ENCODE data around the gene MYO15A.
A peak's percentile ranks its signal among the peaks of the same experiment; 100 is the strongest.

MYO15A gene

GRCh38 chr17:18176176-18176575 is 67.6 kb downstream of the MYO15A start:
- H3K36me3 ChIP-seq (ENCODE audit: control insufficient read depth, insufficient read depth, low read length), result no peaks in the 10 kb centered on the region
- H3K4me3 ChIP-seq (ENCODE audit: low read length), result no peak overlapping the region
- H3K27me3 ChIP-seq (ENCODE audit: control insufficient read depth, insufficient read depth, low read length), result no peaks in the 10 kb centered on the region
- H3K27ac ChIP-seq (ENCODE audit: low read length), result no peak overlapping the region
- H3K9me3 ChIP-seq (ENCODE audit: control insufficient read depth, insufficient read depth, low read length), result no peaks in the 10 kb centered on the region
- H3K4me1 ChIP-seq (ENCODE audit: control insufficient read depth, insufficient read depth, low read length), result no peaks in the 10 kb centered on the region; the same call in 1 of the 2 replicates
- no peak for DNase-seq (ENCODE audit: low read depth, low spot score)
- WGBS (ENCODE audit: insufficient coverage, insufficient read length), result no CpG with 5 or more reads among the region's 7 CpGs

DNA sequence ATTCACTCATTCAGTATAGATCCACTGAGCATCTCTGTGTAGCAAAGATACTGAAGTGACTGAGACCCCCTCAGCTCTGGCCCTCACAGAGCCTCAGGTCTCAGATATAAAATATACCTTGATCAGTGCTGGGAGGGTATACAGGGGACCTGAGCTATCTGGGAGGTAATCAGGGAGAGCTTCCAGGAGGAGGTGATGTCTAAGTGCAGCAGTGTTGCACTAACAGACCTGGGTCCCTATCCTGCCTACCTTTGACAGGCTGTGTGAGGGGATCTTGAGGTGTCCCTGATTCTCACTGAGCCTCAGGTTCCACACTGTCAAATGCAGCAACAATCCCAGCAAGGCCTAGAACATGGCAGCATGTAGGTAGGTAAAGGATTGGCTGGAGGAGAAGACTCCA is 68.6 kb downstream of the MYO15A start:
- no peak overlapping the region for H3K27ac ChIP-seq (ENCODE audit: low read length)
- H3K9me3 ChIP-seq (ENCODE audit: control insufficient read depth, insufficient read depth, low read length), result no peaks in the 10 kb centered on the region
- no peaks in the 10 kb centered on the region for H3K27me3 ChIP-seq (ENCODE audit: control insufficient read depth, insufficient read depth, low read length)
- no peaks in the 10 kb centered on the region for H3K4me1 ChIP-seq (ENCODE audit: control insufficient read depth, insufficient read depth, low read length)
- no peak overlapping the region for H3K4me3 ChIP-seq (ENCODE audit: low read length)
- no peak for DNase-seq (ENCODE audit: low read depth, low spot score)
- no peaks in the 10 kb centered on the region for H3K36me3 ChIP-seq (ENCODE audit: control insufficient read depth, insufficient read depth, low read length)

GRCh38 chr17:18177722-18178121 is 69.2 kb downstream of the MYO15A start:
- Histone ChIP-seq H3K9me3 (ENCODE audit: control insufficient read depth, insufficient read depth, low read length) (no peaks in the 10 kb centered on the region), H3K4me1 (ENCODE audit: control insufficient read depth, insufficient read depth, low read length) (no peaks in the 10 kb centered on the region), H3K27ac (ENCODE audit: low read length) (no peak overlapping the region), H3K4me3 (ENCODE audit: low read length) (no peak overlapping the region), H3K27me3 (ENCODE audit: control insufficient read depth, insufficient read depth, low read length) (no peaks in the 10 kb centered on the region), H3K36me3 (ENCODE audit: control insufficient read depth, insufficient read depth, low read length) (no peaks in the 10 kb centered on the region)
- WGBS (ENCODE audit: insufficient coverage, insufficient read length), result no CpG with 5 or more reads among the region's 8 CpGs
- DNase-seq (ENCODE audit: low read depth, low spot score), result no peak

DNA sequence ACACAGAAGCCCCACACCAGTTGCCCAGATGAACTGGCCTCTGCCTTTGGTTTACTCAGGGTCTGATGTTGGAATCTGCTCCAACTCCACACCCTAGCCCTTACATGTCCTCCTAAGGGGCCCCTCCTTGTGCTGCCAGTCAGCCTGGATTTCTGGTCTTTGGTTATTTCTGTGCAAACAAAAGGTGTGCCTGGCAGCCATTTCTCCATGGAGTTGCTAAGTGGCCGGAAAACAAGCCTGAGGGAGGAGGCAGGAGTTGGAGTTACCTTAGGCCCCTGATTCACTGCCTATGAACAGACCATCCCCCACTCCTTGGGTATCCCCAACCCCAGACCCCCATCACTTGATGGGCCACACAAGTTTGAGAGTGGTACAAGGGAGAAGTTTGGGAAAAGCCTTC is 70.6 kb downstream of the MYO15A start:
- Histone ChIP-seq H3K9me3 (ENCODE audit: control insufficient read depth, insufficient read depth, low read length) (no peaks in the 10 kb centered on the region), H3K4me1 (ENCODE audit: control insufficient read depth, insufficient read depth, low read length) (no peaks in the 10 kb centered on the region), H3K36me3 (ENCODE audit: control insufficient read depth, insufficient read depth, low read length) (no peaks in the 10 kb centered on the region), H3K4me3 (ENCODE audit: low read length) (no peak overlapping the region), H3K27ac (ENCODE audit: low read length) (no peak overlapping the region), H3K27me3 (ENCODE audit: control insufficient read depth, insufficient read depth, low read length) (no peaks in the 10 kb centered on the region)
- no CpG with 5 or more reads among the region's 1 CpG for WGBS (ENCODE audit: insufficient coverage, insufficient read length)
- DNase-seq (ENCODE audit: low read depth, low spot score), result no peak

GRCh38 chr17:18179804-18180203 is 71.2 kb downstream of the MYO15A start:
- Histone ChIP-seq H3K27me3 (ENCODE audit: control insufficient read depth, insufficient read depth, low read length) (no peaks in the 10 kb centered on the region), H3K4me3 (ENCODE audit: low read length) (no peak overlapping the region), H3K36me3 (ENCODE audit: control insufficient read depth, insufficient read depth, low read length) (no peaks in the 10 kb centered on the region), H3K9me3 (ENCODE audit: control insufficient read depth, insufficient read depth, low read length) (no peaks in the 10 kb centered on the region), H3K4me1 (ENCODE audit: control insufficient read depth, insufficient read depth, low read length) (no peaks in the 10 kb centered on the region), H3K27ac (ENCODE audit: low read length) (no peak overlapping the region)
- no peak for DNase-seq (ENCODE audit: low read depth, low spot score)
- WGBS (ENCODE audit: insufficient coverage, insufficient read length), result no CpG with 5 or more reads among the region's 7 CpGs

- DNase-seq (ENCODE audit: low read depth, low spot score), result no peak
- Histone ChIP-seq H3K36me3 (ENCODE audit: control insufficient read depth, insufficient read depth, low read length) (no peaks in the 10 kb centered on the region), H3K27me3 (ENCODE audit: control insufficient read depth, insufficient read depth, low read length) (no peaks in the 10 kb centered on the region), H3K9me3 (ENCODE audit: control insufficient read depth, insufficient read depth, low read length) (no peaks in the 10 kb centered on the region), H3K4me1 (ENCODE audit: control insufficient read depth, insufficient read depth, low read length) (peaks cover 4% of the 10 kb centered on the region), H3K27ac (ENCODE audit: low read length) (no peak overlapping the region), H3K4me3 (ENCODE audit: low read length) (no peak overlapping the region)
- no CpG with 5 or more reads among the region's 5 CpGs for WGBS (ENCODE audit: insufficient coverage, insufficient read length)
Measured at GRCh38 chr17:18181358-18181757, 72.8 kb downstream of the MYO15A start.

GRCh38 chr17:18182110-18182977 is 73.8 kb downstream of the MYO15A start:
- WGBS (ENCODE audit: insufficient coverage, insufficient read length), result no CpG with 5 or more reads among the region's 28 CpGs
- Histone ChIP-seq H3K27me3 (ENCODE audit: control insufficient read depth, insufficient read depth, low read length) (no peaks in the 10 kb centered on the region), H3K36me3 (ENCODE audit: control insufficient read depth, insufficient read depth, low read length) (no peaks in the 10 kb centered on the region; the same call in 1 of the 2 replicates), H3K9me3 (ENCODE audit: control insufficient read depth, insufficient read depth, low read length) (no peaks in the 10 kb centered on the region), H3K4me3 (ENCODE audit: low read length) (peak overlapping the region; percentile 62; the same call in 1 of the 2 replicates), H3K4me1 (ENCODE audit: control insufficient read depth, insufficient read depth, low read length) (peaks cover 4% of the 10 kb centered on the region), H3K27ac (ENCODE audit: low read length) (no peak overlapping the region)
- no peak for DNase-seq (ENCODE audit: low read depth, low spot score)

- Histone ChIP-seq H3K27ac (ENCODE audit: low read length) (no peak overlapping the region), H3K4me1 (ENCODE audit: control insufficient read depth, insufficient read depth, low read length) (peaks cover 6% of the 10 kb centered on the region), H3K9me3 (ENCODE audit: control insufficient read depth, insufficient read depth, low read length) (no peaks in the 10 kb centered on the region), H3K36me3 (ENCODE audit: control insufficient read depth, insufficient read depth, low read length) (no peaks in the 10 kb centered on the region; the same call in 1 of the 2 replicates), H3K4me3 (ENCODE audit: low read length) (peak overlapping the region; percentile 62; the same call in 1 of the 2 replicates), H3K27me3 (ENCODE audit: control insufficient read depth, insufficient read depth, low read length) (no peaks in the 10 kb centered on the region)
- no peak for DNase-seq (ENCODE audit: low read depth, low spot score)
- WGBS (ENCODE audit: insufficient coverage, insufficient read length), result no CpG with 5 or more reads among the region's 33 CpGs
Measured at GRCh38 chr17:18182978-18183333, 74.4 kb downstream of the MYO15A start.

DNA sequence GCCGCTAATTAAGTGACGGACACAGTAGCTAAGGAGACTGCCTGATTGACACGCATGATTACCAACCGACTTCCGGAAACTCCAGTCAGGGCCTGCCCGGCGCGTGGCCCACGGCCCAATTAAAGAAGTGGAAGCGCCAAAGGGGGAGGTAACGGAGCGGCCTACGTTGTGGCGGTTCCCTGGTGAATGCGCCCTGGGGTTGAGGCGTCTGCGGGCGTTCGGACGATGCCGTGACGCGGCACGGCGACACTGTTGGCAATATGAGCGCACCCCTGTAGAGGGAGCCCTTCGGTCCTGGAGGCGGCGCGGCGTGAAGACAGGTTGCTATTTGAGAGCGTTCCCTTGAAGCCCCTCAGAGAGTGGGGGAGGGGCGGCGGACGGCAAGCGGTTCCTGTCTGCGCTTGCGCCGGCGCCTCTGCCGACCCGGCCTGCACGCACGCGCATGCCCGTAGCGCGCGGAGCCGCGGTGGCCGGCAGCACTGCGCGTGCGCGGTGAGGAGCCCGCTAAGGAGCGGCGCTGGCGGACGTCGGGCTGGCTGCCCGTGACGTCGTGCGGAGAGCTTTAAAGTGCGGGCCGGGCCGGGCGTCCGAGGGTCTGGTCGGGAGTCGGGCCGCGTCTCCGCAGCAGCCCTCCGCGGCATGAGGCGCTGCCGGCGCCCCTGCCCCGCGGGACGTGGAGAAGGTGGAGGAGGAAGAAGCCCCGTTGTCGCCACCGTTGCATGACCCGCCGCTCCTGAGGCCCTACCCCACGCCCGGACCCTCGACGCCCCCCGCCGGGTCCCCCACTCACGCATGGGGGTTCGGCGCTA is 75.0 kb downstream of the MYO15A start, which contains the start of gene ALKBH5:
TSS of gene ALKBH5 (plus strand) at position 495 of the 809 bp plus-strand sequence. CDS start 416 bp downstream, outside the sequence.
- peaks cover 6% of the 10 kb centered on the region for H3K4me1 ChIP-seq (ENCODE audit: control insufficient read depth, insufficient read depth, low read length)
- no peaks in the 10 kb centered on the region for H3K27me3 ChIP-seq (ENCODE audit: control insufficient read depth, insufficient read depth, low read length)
- H3K36me3 ChIP-seq (ENCODE audit: control insufficient read depth, insufficient read depth, low read length), result no peaks in the 10 kb centered on the region; the same call in 1 of the 2 replicates
- no CpG with 5 or more reads among the region's 98 CpGs for WGBS (ENCODE audit: insufficient coverage, insufficient read length)
- H3K4me3 ChIP-seq (ENCODE audit: low read length), result peak within 1 kb of the TSS; percentile 62
- peak; percentile 99 for DNase-seq (ENCODE audit: low read depth, low spot score)
- H3K9me3 ChIP-seq (ENCODE audit: control insufficient read depth, insufficient read depth, low read length), result no peaks in the 10 kb centered on the region
- no peak within 1 kb of the TSS for H3K27ac ChIP-seq (ENCODE audit: low read length)

DNA sequence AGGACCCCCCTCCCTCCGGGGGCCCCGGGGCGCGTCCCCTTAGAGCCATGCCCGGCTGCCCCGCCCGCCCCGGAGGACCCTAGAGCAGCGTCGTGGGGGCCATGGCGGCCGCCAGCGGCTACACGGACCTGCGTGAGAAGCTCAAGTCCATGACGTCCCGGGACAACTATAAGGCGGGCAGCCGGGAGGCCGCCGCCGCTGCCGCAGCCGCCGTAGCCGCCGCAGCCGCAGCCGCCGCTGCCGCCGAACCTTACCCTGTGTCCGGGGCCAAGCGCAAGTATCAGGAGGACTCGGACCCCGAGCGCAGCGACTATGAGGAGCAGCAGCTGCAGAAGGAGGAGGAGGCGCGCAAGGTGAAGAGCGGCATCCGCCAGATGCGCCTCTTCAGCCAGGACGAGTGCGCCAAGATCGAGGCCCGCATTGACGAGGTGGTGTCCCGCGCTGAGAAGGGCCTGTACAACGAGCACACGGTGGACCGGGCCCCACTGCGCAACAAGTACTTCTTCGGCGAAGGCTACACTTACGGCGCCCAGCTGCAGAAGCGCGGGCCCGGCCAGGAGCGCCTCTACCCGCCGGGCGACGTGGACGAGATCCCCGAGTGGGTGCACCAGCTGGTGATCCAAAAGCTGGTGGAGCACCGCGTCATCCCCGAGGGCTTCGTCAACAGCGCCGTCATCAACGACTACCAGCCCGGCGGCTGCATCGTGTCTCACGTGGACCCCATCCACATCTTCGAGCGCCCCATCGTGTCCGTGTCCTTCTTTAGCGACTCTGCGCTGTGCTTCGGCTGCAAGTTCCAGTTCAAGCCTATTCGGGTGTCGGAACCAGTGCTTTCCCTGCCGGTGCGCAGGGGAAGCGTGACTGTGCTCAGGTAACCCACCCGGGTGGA is 75.8 kb downstream of the MYO15A start:
- H3K9me3 ChIP-seq (ENCODE audit: control insufficient read depth, insufficient read depth, low read length), result no peaks in the 10 kb centered on the region
- DNase-seq (ENCODE audit: low read depth, low spot score), result no peak

More for the DNA sequence above, 75.8 kb downstream of the MYO15A start:
- H3K4me1 ChIP-seq (ENCODE audit: control insufficient read depth, insufficient read depth, low read length), result peaks cover 6% of the 10 kb centered on the region
- H3K27ac ChIP-seq (ENCODE audit: low read length), result no peak overlapping the region
- no CpG with 5 or more reads among the region's 92 CpGs for WGBS (ENCODE audit: insufficient coverage, insufficient read length)
- no peaks in the 10 kb centered on the region; the same call in 1 of the 2 replicates for H3K36me3 ChIP-seq (ENCODE audit: control insufficient read depth, insufficient read depth, low read length)
- no peaks in the 10 kb centered on the region for H3K27me3 ChIP-seq (ENCODE audit: control insufficient read depth, insufficient read depth, low read length)
- peak overlapping the region; percentile 51 for H3K4me3 ChIP-seq (ENCODE audit: low read length)
